GM12892 (cell line): ENCODE data around the gene NFIX.

ENCODE experiments used
- DNase-seq: peaks from one replicate; pipeline ENCODE4 v3.0.0; 2011; ENCODE audit not compliant: insufficient read length
- FAIRE-seq: peaks from 2 replicates; lab custom pipeline; 2011; peaks lifted over from hg19 to GRCh38; lab: Jason Lieb, UNC
- POLR2A ChIP-seq: IDR thresholded peaks from 2 replicates; pipeline ENCODE4 v1.6.1; 2011; ENCODE audit warnings: low read depth, low read length, control low read depth
- POLR2AphosphoS5 ChIP-seq: IDR thresholded peaks from 2 replicates; pipeline ENCODE4 v1.6.1; 2011; ENCODE audit warnings: low read depth, low read length, control low read depth
- TAF1 ChIP-seq: IDR thresholded peaks from 2 replicates; pipeline ENCODE4 v1.6.1; 2011; ENCODE audit warnings: low read depth, mild to moderate bottlenecking, control low read depth, low read length, borderline replicate concordance

Gene NFIX

DNA sequence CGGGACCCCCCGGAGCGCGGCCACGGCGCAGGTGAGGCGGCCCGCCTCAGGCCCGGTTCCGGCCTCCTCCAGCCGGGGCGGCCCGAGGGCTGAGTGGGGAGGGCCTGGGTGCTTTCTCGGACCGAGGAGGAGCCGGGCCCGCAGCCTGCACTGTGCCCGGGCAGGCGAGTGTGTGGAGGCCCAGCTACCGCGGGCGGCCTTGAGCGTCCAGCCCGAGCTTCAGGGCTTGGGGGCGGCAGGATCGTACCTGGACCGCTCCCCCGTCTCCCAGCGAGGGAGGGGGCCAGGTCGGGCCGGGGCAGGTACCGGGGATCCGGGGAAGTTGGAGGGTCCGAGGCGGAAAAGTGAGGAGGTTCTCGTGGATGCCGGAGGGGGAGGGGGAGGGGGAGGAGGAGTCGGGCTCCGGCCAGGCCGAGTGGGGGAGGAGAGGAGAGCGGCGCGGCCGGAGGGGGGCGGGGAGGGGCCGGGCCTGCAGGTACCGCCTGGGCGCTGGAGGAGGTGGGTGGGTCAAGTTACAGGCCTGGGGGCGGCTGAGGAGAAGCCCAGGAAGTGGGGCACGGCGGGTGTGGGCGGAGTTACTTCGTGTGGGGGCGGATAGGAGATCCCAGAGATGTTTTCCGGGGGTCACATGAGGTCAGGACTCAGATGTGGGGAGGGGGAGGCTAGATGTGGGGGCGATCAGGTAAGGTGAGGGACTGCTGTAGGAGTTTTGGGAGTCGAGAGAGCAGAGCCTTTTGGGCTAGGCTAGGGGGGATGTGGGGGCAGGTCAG, 123.3 kb downstream of the NFIX start:
- peak; percentile 73 for DNase-seq
- peak; percentile 21 for FAIRE-seq
- TF ChIP-seq POLR2A: no peak
- no peak for TF ChIP-seq POLR2AphosphoS5
- TF ChIP-seq TAF1: no peak

DNA sequence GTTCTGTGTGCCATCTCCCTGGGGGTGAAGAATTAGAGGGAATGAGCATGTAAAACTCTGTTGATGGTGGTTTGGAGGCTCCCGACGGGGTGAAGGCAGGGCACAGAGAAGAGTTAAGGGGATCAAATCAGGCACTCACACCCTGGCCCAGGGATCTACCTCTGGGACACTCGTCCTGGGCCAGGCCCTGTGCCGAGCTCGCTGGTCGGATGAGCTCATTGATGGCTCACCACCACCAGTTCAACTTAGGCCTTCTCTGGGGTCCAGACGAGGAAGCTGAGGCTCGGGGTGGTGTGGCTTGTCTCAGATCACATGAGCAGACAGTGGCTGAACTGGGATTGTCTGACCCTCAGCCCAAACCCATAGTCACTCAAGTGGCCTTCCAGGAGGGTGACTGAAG, 124.4 kb downstream of the NFIX start:
- FAIRE-seq: no peak
- DNase-seq: no peak
- no peak for TF ChIP-seq TAF1
- TF ChIP-seq POLR2A: no peak
- TF ChIP-seq POLR2AphosphoS5: no peak

DNA sequence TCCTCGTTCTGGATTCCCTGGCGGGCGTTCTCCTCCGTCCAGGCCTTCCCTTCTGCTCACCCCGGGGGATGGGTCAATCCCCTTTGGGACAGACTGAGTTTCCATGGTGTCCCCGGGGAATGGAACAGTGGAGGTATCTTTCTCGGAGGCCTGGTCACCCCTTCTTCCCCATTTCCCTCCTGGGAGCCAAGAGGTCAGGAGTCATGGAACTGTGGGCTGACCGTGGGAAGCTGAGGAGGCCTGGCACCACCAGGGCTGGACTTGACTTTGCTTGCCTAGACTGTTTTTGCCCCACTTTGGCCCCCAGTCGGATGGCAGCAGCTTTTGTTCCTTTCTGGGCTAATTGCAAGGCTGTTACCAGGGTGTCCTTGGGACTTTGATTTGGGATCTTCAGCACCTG, 124.8 kb downstream of the NFIX start:
- DNase-seq (no peak), FAIRE-seq (no peak)
- TF ChIP-seq TAF1: no peak
- no peak for TF ChIP-seq POLR2AphosphoS5
- TF ChIP-seq POLR2A: no peak

DNA sequence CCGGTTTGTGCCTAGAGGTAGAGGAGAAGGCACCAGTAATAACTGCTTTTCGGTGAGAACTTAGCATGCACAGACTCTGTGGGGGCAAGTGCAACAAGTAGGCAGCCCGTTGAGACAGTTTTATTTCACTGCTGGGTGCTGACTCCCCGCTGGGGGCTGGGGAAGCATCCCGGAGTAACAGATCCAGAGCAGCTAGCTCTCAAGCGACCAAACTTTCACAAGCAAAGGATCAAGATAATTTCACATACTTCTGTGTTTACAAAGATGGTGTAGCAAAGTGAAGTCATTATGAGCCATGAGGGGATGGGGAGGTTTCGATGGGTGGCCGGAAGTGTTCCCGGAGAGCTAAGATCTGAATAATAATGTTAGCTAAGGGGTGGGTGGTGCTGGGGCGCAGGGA, 125.5 kb downstream of the NFIX start:
- no peak for FAIRE-seq
- TF ChIP-seq TAF1: no peak
- TF ChIP-seq POLR2A: no peak
- no peak for TF ChIP-seq POLR2AphosphoS5
- DNase-seq: no peak

DNA sequence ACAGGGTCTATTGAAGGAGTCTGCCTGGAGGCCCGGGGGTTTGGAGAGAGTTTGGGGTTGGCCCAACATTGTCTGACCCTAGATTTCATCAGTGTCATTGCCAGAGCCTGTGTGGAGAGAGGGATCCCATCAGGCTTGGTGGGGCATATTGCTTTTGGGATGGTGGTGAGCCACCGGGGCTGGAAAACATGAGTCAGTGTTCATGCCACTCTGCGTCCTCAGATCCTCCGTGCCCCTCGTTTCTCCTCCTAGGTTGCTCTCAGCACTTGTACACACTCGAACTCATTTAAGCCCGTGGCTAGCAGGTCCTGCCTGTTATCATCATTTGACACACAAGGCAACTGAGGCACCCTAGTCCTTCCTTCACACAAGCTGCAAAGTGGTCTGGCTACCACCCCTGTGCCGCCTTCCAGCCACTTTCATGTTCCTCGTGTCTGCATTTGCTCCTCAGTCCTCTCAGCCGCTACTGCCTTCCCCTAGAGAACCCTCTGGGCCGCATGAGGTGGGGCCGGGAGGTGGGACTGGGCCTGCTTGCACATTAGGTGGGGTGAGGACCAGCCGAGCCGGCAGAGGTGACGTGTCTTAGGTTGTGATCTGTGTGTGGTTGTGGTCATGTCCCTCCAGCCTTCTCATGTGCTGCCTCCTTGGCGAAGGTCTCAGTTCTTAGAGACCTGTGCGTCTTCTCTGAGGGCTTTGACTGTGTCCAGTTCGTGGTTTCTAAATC, 126.4 kb downstream of the NFIX start:
- FAIRE-seq (no peak), DNase-seq (no peak)
- TF ChIP-seq TAF1 (no peak), POLR2AphosphoS5 (no peak), POLR2A (no peak)

DNA sequence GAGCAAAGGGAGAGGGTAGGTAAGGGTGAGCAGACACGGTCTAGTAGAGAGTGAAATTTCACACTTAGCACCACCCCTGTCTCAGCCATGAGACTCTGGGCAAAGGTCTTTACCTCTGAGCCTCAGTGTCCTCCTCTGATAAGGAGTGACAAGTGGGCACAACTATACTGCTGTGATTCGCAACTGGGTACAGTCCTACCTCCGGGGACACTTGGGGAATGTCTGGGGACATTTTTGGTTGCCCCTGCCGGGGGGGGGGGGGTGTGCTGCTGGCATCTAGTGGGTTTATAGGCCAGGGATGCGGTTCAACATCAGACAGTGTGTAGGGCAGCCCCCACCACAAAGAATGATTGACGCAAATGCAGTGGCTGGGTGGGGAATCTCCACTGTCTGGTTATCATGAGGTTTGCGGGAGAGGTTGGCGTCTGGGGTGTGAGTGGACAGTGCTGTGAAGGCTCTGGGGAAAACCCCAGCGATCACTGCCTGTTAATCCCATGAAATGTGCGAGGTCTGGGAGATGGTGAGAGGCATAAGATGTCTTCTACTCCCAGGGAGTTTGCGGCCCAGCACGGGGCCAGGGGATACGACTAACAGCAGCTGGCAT, 127.1 kb downstream of the NFIX start:
- FAIRE-seq: no peak
- no peak for DNase-seq
- no peak for TF ChIP-seq POLR2AphosphoS5
- no peak for TF ChIP-seq TAF1
- no peak for TF ChIP-seq POLR2A

DNA sequence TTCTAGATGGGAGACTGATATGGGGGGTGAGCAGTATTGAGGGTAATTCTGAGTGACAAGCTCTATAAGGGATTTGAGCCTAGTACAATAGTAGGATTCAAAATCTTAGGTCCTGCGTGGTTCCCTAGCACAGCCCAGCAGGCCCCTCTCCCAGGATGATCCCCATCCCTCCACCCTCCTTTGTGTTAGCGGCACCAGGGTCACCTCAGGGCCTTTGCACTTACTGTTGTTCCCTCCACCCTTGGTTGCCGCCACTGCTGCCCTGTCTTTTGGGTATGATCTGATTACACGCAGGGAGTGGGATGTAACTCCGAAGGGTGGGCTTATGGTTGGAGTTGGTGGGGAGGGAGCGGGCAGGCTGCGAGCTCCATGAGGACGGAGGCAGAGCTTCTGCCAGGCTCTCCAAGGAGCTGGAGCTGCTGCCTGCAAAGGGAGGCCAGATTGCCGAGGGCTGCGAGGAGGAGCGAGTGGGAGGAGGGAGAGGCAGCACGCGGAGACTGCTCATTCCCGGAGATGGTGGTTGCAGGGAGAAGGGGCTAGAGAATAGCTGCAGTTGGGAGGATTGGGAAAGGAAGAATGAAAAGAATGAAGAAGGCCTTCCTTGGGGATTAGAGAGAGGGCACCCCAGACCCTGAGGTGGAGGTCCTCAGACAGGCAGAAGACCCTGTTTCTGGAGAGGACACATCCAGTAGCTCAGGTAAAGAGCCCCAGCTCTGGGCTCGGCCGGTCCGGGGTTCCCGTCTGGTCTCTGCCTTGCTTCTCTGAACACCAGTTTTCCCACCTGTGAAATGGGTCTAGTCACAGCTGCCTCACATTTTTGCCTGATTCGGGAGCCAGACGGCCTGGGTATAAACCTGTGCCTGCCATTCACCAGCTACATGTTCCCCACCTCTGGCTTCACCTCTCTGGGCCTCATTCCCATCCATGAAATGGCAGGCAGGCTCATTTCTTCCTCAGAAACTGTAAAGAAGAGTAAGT, 128.0 kb downstream of the NFIX start:
- no peak for TF ChIP-seq POLR2AphosphoS5
- no peak for TF ChIP-seq TAF1
- TF ChIP-seq POLR2A: no peak
- DNase-seq (no peak), FAIRE-seq (no peak)

DNA sequence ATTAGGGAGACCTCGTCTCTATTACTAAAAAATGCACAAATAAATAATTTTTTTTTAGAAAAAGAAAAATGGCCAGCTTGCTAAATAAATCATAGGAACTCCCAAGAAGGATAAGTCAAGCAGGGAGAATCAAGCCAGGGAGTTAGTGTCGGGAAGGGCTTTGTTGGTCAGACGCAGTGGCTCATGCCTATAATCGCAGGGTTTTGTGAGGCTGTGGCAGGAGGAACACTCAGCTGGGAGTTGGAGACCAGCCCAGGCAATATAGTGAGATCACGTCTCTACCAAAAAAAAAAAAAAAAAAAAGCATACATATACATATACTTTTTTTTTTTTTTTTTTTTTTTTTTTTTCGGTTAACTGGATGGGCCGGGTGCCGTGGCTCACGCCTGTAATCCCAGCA, 131.8 kb downstream of the NFIX start:
- TF ChIP-seq TAF1: no peak
- TF ChIP-seq POLR2AphosphoS5: no peak
- TF ChIP-seq POLR2A: no peak
- no peak for FAIRE-seq
- no peak for DNase-seq

DNA sequence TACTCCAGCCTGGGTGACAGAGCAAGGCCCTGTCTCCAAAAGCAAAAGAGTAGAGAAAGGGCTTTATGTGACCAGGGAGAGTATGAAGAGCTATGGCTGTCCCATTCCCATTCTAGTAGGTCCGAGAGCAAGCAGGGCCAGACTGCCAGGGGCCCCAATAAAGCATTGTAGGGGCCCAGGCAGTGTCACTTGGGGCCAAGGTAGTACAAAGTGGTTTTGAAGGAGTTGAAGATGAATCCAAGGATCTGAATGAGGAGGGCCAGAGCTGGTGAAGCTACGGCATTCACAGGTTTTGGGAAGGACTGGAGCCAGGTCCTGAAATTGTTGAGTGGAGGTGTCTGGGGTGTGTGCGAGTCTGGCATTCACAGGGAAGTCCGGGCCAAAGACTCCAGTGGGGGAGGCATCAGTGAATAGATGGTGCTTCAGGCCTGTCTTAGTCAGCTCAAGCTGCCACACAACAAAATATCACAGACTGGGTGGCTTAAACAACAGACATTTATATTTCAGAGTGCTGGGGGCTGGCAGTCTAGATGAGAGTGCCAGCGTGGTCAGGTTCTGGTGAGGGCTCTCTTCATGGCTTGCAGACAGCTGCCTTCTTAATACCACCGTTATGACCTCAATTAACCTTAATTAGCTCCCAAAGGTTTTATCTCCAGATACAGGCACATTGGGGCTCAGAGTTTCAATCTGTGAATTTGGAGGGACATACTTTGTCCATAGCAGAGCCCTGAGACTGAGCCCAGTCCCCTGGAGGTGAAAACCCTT, 132.7 kb downstream of the NFIX start:
- FAIRE-seq: no peak
- DNase-seq: no peak

DNA sequence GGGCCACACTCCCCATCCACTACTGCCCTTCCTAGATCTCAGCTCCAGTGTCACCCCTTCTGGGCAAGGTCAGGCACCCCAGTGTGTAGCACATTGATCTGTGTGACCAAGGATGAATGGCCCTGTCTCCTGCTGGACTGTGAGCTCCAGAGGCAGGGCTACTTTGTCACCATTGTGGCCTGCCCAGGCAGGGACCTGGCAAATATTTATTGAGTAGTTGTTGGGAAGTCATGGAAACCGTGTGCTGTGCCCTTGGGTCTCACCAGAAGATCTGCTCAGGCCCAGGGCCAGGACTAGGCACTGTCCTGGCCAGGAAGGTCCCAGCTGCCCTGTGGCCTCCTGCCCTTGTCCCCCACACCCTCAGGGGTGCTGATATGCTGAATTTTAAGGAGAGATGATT, 133.3 kb downstream of the NFIX start:
- FAIRE-seq (no peak), DNase-seq (no peak)
- TF ChIP-seq POLR2A (no peak), POLR2AphosphoS5 (no peak), TAF1 (no peak)

More for the DNA sequence above, 132.7 kb downstream of the NFIX start:
- TF ChIP-seq POLR2AphosphoS5: no peak
- no peak for TF ChIP-seq POLR2A
- no peak for TF ChIP-seq TAF1
